ENCODE results near the gene GRIK4.

GRCh38 chr11:120931057-120931779, 419.7 kb downstream of the GRIK4 start:
- TF ChIP-seq CTCF (IDR thresholded peaks at IDR 0.05; ENCODE audit: low read depth, low read length, poor library complexity, severe bottlenecking), result no peak
- TF ChIP-seq EZH2phosphoT487 (IDR thresholded peaks at IDR 0.05; ENCODE audit: borderline replicate concordance, low read length), result no peak

Data from DOHH2 (cell line).